ENCODE measurements around the gene KANSL1.

DNA sequence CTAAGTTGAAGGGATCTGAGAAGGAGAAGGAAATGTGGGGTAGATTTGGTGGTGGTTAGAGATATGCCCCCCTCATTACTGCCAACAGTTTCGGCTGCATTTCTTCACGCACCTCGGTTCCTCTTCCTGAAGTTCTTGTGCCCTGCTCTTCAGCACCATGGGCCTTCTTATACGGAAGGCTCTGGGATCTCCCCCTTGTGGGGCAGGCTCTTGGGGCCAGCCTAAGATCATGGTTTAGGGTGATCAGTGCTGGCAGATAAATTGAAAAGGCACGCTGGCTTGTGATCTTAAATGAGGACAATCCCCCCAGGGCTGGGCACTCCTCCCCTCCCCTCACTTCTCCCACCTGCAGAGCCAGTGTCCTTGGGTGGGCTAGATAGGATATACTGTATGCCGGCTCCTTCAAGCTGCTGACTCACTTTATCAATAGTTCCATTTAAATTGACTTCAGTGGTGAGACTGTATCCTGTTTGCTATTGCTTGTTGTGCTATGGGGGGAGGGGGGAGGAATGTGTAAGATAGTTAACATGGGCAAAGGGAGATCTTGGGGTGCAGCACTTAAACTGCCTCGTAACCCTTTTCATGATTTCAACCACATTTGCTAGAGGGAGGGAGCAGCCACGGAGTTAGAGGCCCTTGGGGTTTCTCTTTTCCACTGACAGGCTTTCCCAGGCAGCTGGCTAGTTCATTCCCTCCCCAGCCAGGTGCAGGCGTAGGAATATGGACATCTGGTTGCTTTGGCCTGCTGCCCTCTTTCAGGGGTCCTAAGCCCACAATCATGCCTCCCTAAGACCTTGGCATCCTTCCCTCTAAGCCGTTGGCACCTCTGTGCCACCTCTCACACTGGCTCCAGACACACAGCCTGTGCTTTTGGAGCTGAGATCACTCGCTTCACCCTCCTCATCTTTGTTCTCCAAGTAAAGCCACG, 165.9 kb downstream of the KANSL1 start:
- TF ChIP-seq BACH2 (CRISPR knock-in tag; IDR thresholded peaks at IDR 0.05; ENCODE audit: borderline replicate concordance) (no peak), TOX (CRISPR knock-in tag; IDR thresholded peaks at IDR 0.05; ENCODE audit: borderline replicate concordance) (no peak), ZNF8 (CRISPR knock-in tag; IDR thresholded peaks at IDR 0.05) (no peak), OSR1 (CRISPR knock-in tag; IDR thresholded peaks at IDR 0.05) (no peak), RARB (CRISPR knock-in tag; IDR thresholded peaks at IDR 0.05) (no peak), ZNF70 (CRISPR knock-in tag; IDR thresholded peaks at IDR 0.05) (no peak), ZFP3 (CRISPR knock-in tag; IDR thresholded peaks at IDR 0.05) (no peak)
- TF ChIP-seq, protein P1, sequence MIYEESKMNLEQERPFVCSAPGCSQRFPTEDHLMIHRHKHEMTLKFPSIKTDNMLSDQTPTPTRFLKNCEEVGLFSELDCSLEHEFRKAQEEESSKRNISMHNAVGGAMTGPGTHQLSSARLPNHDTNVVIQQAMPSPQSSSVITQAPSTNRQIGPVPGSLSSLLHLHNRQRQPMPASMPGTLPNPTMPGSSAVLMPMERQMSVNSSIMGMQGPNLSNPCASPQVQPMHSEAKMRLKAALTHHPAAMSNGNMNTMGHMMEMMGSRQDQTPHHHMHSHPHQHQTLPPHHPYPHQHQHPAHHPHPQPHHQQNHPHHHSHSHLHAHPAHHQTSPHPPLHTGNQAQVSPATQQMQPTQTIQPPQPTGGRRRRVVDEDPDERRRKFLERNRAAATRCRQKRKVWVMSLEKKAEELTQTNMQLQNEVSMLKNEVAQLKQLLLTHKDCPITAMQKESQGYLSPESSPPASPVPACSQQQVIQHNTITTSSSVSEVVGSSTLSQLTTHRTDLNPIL (CRISPR knock-in tag; IDR thresholded peaks at IDR 0.05; ENCODE audit: low read depth) = no peak
